ENCODE measurements around the gene ARHGEF16.

Gene ARHGEF16

DNA sequence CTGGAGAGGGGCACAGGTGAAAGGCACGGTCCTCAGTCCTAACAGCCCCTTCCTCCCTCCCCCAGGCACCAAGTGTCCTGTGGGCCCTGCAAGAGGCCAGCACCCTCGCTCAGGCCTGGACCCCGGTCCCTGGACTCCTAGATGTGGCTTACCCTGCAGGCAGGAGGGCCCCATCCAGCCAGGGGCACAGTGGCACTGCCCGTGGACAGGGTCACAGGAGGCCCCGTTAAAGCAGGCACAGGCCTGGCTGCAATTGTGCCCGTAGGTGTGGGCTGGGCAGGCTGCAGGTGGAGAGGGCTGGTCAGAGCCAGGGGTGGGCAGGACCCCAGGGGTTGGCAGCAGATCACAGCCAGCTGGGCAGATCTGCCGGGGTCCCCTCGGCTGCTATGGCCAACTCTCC is 44.5 kb downstream of the ARHGEF16 start:
- H3K4me3 ChIP-seq (ENCODE audit: low read length) = no peak overlapping the region
- TF ChIP-seq CTCF (IDR thresholded peaks at IDR 0.05; ENCODE audit: insufficient read depth, low read depth, low read length, missing control alignments) = no peak

DNA sequence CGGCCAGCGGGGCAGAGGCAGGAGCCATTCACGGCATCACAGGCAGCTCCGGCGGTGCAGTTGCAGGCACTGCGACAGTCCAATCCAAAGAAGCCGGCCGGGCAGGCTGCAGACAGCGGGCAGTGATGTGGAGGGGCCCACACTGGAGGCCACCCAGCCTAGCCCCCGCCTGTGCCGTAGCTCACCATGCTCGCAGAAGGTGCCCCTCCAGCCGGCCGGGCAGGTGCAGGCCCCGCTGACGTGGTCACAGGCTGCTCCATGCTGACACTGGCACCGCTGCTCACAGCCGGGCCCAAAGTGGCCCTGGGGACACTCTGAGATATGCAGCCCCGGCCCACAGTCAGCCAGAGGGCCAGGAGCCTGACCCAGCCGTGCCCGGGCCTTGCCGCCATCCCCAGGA is 45.1 kb downstream of the ARHGEF16 start:
- no peak overlapping the region for H3K4me3 ChIP-seq (ENCODE audit: low read length)
- TF ChIP-seq CTCF (IDR thresholded peaks at IDR 0.05; ENCODE audit: insufficient read depth, low read depth, low read length, missing control alignments) = no peak
- no peak for DNase-seq (ENCODE audit: low read depth)

More for the DNA sequence above, 44.5 kb downstream of the ARHGEF16 start:
- DNase-seq (ENCODE audit: low read depth) = no peak

- no peak for TF ChIP-seq CTCF (IDR thresholded peaks at IDR 0.05; ENCODE audit: insufficient read depth, low read depth, low read length, missing control alignments)
- no peak for DNase-seq (ENCODE audit: low read depth)
- H3K4me3 ChIP-seq (ENCODE audit: low read length) = no peak overlapping the region
Measured at GRCh38 chr1:3500265-3500835, 45.9 kb downstream of the ARHGEF16 start.

- no peak for DNase-seq (ENCODE audit: low read depth)
- TF ChIP-seq CTCF (IDR thresholded peaks at IDR 0.05; ENCODE audit: insufficient read depth, low read depth, low read length, missing control alignments) = no peak
- H3K4me3 ChIP-seq (ENCODE audit: low read length) = no peak overlapping the region
Measured at GRCh38 chr1:3501437-3501836, 47.0 kb downstream of the ARHGEF16 start.

DNA sequence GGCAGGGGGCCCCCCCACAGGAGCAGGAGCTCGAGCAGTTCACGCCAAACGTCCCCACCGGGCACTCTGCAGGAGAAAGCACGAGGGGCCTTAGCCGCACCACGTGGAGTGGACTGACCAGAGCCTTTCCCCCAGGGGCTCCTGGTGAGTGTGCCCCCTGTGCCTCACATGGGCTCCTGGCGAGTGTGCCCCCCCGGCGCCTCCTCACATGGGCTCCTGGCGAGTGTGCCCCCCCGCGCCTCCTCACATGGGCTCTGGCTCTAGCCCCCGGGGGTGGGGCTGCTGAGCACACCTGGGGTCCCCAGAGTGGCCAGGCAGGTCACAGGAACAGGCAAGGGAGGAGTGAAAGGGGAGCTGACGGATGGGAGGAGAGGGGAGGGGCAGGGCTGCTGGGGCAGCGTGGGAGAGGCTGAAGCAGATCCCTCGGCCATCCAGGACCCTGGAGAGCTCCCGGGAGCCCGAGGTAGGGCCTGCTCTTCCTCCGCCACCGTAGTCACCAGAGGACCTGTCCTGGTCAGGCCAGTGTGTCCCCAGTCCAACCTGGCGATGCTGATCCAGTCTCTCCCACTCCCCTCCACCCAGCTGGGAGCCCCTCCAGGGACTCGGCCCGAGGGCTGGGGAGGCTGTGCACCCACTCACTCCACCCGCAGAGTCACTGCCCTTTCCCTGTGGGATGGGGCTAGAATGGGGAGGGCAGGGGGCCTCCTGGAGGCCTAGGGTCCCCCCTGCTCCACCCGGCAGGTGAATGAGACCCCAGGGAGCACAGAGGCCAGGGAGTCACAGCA is 47.6 kb downstream of the ARHGEF16 start:
- DNase-seq (ENCODE audit: low read depth) = peak; percentile 36
- no peak overlapping the region for H3K4me3 ChIP-seq (ENCODE audit: low read length)
- no peak for TF ChIP-seq CTCF (IDR thresholded peaks at IDR 0.05; ENCODE audit: insufficient read depth, low read depth, low read length, missing control alignments)

GRCh38 chr1:3502641-3503524 is 48.4 kb downstream of the ARHGEF16 start:
- no peak for TF ChIP-seq CTCF (IDR thresholded peaks at IDR 0.05; ENCODE audit: insufficient read depth, low read depth, low read length, missing control alignments)
- no peak overlapping the region for H3K4me3 ChIP-seq (ENCODE audit: low read length)

More at GRCh38 chr1:3502641-3503524, 48.4 kb downstream of the ARHGEF16 start:
- DNase-seq (ENCODE audit: low read depth) = no peak
